DND-41 (cell line): ENCODE data around the gene CLASP1.

ENCODE experiments used
- ATAC-seq: fragments of 200-7000 bp; cut with Tn5 transposase; 3 replicates; pipeline ENCODE4 v1.9.1; 2021; ENCODE audit warnings: low read depth; ENCODE audit not compliant: insufficient read depth
- DNase-seq: peaks from one replicate; pipeline ENCODE4 v3.0.0-alpha.2; 2020
- H2AFZ ChIP-seq: 2 replicates; pipeline ENCODE4 v1.6.0; 2012; ENCODE audit warnings: low read depth, low read length
- H3K27ac ChIP-seq: 2 replicates; pipeline ENCODE4 v1.5.1; 2012; ENCODE audit warnings: low read length, inconsistent platforms
- H3K27me3 ChIP-seq: fragments of 200-600 bp; sonication (generic); 2 replicates; pipeline ENCODE4 v1.6.0; 2012; ENCODE audit warnings: low read length, mild to moderate bottlenecking, inconsistent platforms; ENCODE audit not compliant: insufficient read depth, poor library complexity
- H3K36me3 ChIP-seq: 2 replicates; pipeline ENCODE4 v1.5.1; 2012; ENCODE audit warnings: low read length, inconsistent platforms; ENCODE audit not compliant: insufficient read depth
- H3K4me1 ChIP-seq: 2 replicates; pipeline ENCODE4 v1.5.1; 2012; ENCODE audit warnings: mild to moderate bottlenecking, low read length; ENCODE audit not compliant: insufficient read depth
- H3K4me2 ChIP-seq: 2 replicates; pipeline ENCODE4 v1.6.0; 2012; ENCODE audit warnings: mild to moderate bottlenecking, moderate library complexity, low read length, inconsistent platforms; ENCODE audit not compliant: insufficient read depth
- H3K4me3 ChIP-seq, 2 experiments: fragments of 200-600 bp in 1 of 2; shearing (Covaris generic) in 1 of 2; 2 replicates each; pipeline ENCODE4 v1.5.1; 2012 to 2016; ENCODE audit warnings: inconsistent platforms in 2 of 2, low read length in 2 of 2, mild to moderate bottlenecking in 2 of 2, low read depth in 1 of 2, moderate library complexity in 1 of 2
- H3K79me2 ChIP-seq: 2 replicates; pipeline ENCODE4 v1.6.0; 2012; ENCODE audit warnings: low read length, inconsistent platforms; ENCODE audit not compliant: insufficient read depth
- H3K9ac ChIP-seq: 2 replicates; pipeline ENCODE4 v1.6.0; 2012; ENCODE audit warnings: low read depth, mild to moderate bottlenecking, inconsistent platforms, low read length, moderate library complexity
- H3K9me3 ChIP-seq: 2 replicates; pipeline ENCODE4 v1.5.1; 2012; ENCODE audit warnings: low read length, moderate library complexity, mild to moderate bottlenecking, inconsistent platforms; ENCODE audit not compliant: insufficient read depth, severe bottlenecking
- H4K20me1 ChIP-seq: 2 replicates; pipeline ENCODE4 v1.6.0; 2012; ENCODE audit warnings: low read length; ENCODE audit not compliant: insufficient read depth
- EZH2 ChIP-seq: IDR thresholded peaks from 3 replicates; pipeline ENCODE4 v1.6.1; 2012; ENCODE audit warnings: borderline replicate concordance, low read depth, mild to moderate bottlenecking, moderate library complexity, low read length, inconsistent platforms; ENCODE audit not compliant: severe bottlenecking
- TF ChIP-seq, protein P1 (sequence below): IDR thresholded peaks from 2 replicates; pipeline ENCODE4 v1.5.1; 2012; ENCODE audit warnings: borderline replicate concordance, low read length, moderate library complexity, mild to moderate bottlenecking; ENCODE audit not compliant: poor library complexity, severe bottlenecking; ENCODE audit errors: extremely low read depth

The CLASP1 gene

DNA sequence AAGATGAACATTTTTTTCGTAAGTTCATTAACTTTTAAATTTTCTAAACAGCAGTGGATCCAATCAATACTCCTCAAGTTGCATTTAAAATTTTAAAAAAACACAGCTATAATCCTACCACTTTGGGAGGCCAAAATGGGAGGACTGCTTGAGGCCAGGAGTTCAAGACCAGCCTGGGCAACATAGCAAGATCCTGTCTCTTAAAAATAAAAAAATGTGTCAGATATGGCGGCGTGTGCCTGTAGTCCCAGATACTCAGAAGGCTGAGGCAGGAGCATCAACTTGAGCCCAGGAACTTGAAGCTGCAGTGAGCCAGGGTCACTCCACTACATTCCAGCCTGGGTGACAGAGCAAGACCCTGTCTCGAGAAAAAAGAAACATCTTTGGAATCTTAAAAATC is 178.3 kb downstream of the CLASP1 start:
- Histone ChIP-seq H3K9me3 (no peaks in the 10 kb centered on the region), H3K9ac (no peak overlapping the region), H3K27me3 (no peaks in the 10 kb centered on the region), H3K27ac (no peak overlapping the region), H2AFZ (no peak overlapping the region), H4K20me1 (peaks cover 7% of the 10 kb centered on the region), H3K4me1 (no peaks in the 10 kb centered on the region), H3K4me2 (no peak overlapping the region), H3K4me3 (no peak overlapping the region), H3K36me3 (peaks cover 61% of the 10 kb centered on the region), H3K79me2 (peaks cover 22% of the 10 kb centered on the region)
- DNase-seq (no peak), ATAC-seq (no peak)
- TF ChIP-seq EZH2: no peak
- TF ChIP-seq, protein P1, sequence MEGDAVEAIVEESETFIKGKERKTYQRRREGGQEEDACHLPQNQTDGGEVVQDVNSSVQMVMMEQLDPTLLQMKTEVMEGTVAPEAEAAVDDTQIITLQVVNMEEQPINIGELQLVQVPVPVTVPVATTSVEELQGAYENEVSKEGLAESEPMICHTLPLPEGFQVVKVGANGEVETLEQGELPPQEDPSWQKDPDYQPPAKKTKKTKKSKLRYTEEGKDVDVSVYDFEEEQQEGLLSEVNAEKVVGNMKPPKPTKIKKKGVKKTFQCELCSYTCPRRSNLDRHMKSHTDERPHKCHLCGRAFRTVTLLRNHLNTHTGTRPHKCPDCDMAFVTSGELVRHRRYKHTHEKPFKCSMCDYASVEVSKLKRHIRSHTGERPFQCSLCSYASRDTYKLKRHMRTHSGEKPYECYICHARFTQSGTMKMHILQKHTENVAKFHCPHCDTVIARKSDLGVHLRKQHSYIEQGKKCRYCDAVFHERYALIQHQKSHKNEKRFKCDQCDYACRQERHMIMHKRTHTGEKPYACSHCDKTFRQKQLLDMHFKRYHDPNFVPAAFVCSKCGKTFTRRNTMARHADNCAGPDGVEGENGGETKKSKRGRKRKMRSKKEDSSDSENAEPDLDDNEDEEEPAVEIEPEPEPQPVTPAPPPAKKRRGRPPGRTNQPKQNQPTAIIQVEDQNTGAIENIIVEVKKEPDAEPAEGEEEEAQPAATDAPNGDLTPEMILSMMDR: no peak

DNA sequence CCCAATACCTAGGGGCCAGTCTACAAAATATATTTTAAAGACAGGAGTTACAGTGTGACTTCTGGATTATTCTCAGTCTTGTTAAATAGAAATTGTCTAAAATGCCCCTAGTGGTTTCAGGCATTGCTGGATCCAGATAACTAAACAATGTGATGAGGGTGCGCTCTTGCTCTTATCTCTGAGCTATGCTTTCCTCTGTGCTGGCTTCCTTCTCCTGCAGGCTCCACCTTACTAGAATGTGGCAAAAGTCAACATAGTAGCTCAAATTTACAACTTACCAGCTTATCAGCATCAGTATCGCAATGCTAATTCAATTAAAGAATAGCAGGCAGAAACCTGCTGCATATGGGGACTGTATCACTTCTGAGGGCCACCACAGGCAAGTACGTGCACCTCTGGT is 179.9 kb downstream of the CLASP1 start:
- peaks cover 61% of the 10 kb centered on the region for H3K36me3 ChIP-seq
- H2AFZ ChIP-seq: no peak overlapping the region
- no peaks in the 10 kb centered on the region for H3K9me3 ChIP-seq
- no peak for TF ChIP-seq EZH2
- TF ChIP-seq, protein P1: no peak
- no peak overlapping the region for H3K4me3 ChIP-seq
- no peaks in the 10 kb centered on the region for H3K4me1 ChIP-seq
- H3K9ac ChIP-seq: no peak overlapping the region
- peaks cover 3% of the 10 kb centered on the region for H4K20me1 ChIP-seq
- no peak overlapping the region for H3K4me2 ChIP-seq
- H3K27ac ChIP-seq: no peak overlapping the region
- H3K79me2 ChIP-seq: peaks cover 10% of the 10 kb centered on the region; the same call in 1 of the 2 replicates
- DNase-seq (no peak), ATAC-seq (no peak)
- H3K27me3 ChIP-seq: no peaks in the 10 kb centered on the region

DNA sequence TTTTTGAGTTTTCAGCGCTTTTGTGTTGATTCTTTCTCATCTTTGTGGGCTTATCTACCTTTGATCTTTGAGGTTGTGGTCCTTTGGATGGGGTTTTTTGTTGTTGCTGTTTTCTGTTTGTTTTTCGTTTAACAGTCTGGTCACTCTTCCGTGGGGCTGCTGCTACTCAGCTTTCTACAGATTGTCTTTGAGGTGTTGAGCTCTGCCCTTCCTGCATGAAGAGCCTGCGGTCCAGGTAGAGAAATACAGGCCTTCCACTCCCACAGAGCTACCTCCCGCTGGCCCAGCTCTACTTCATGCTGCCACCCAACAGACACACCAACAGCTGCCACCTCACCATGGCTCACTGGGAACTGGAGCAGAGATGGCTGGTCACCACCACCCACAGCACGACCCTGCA is 180.3 kb downstream of the CLASP1 start:
- H3K4me2 ChIP-seq: no peak overlapping the region
- no peaks in the 10 kb centered on the region for H3K9me3 ChIP-seq
- no peak overlapping the region for H3K9ac ChIP-seq
- H4K20me1 ChIP-seq: peaks cover 3% of the 10 kb centered on the region
- H3K36me3 ChIP-seq: peaks cover 59% of the 10 kb centered on the region
- no peak for ATAC-seq
- H3K4me1 ChIP-seq: no peaks in the 10 kb centered on the region
- DNase-seq: no peak
- H3K27me3 ChIP-seq: no peaks in the 10 kb centered on the region
- H3K79me2 ChIP-seq: peaks cover 10% of the 10 kb centered on the region; the same call in 1 of the 2 replicates
- H3K27ac ChIP-seq: no peak overlapping the region
- no peak overlapping the region for H2AFZ ChIP-seq
- TF ChIP-seq, protein P1: no peak
- TF ChIP-seq EZH2: no peak
- H3K4me3 ChIP-seq: no peak overlapping the region

DNA sequence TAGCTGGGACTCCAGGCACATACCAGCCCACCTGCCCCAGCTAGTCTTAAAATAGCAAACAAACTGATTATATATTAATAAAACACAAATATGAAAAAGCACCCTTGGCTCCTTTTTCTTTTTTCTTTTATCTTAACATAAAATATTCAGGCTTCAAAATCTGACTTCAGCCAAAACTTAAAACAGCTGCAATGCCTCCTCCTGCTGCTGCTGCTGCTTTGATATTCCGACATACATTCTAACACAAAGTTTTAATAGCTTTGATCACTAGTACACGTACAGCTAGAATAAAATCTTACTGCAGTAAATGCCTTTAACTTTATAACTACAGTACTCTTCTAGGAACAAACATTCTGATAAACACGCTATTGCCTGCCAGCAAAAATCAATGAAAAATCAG is 190.0 kb downstream of the CLASP1 start:
- H3K27ac ChIP-seq: no peak overlapping the region
- H3K36me3 ChIP-seq: peaks cover 64% of the 10 kb centered on the region
- no peak overlapping the region for H3K9ac ChIP-seq
- H3K4me2 ChIP-seq: no peak overlapping the region
- no peaks in the 10 kb centered on the region for H3K9me3 ChIP-seq
- no peak overlapping the region for H3K4me3 ChIP-seq
- no peaks in the 10 kb centered on the region for H3K27me3 ChIP-seq
- DNase-seq: no peak
- no peak for ATAC-seq
- H3K4me1 ChIP-seq: no peaks in the 10 kb centered on the region
- peaks cover 3% of the 10 kb centered on the region; the same call in 1 of the 2 replicates for H4K20me1 ChIP-seq
- no peak for TF ChIP-seq EZH2
- TF ChIP-seq, protein P1: no peak
- H2AFZ ChIP-seq: no peak overlapping the region
- no peaks in the 10 kb centered on the region for H3K79me2 ChIP-seq
